Fibroblast of lung (primary cell): ENCODE results near the gene CHADL.

Source experiments
- CTCF ChIP-seq, 2 donors: IDR thresholded peaks in 1 of 2; conservative IDR thresholded peaks in 1 of 2; 1 replicate in 1 of 2; 2 replicates in 1 of 2; pipeline ENCODE4 v1.5.1; 2011 to 2012; ENCODE audit warnings: low read length in 2 of 2, control low read depth in 1 of 2, inconsistent platforms in 1 of 2, low read depth in 1 of 2, mild to moderate bottlenecking in 1 of 2
- EZH2 ChIP-seq: IDR thresholded peaks from 2 replicates; pipeline ENCODE4 v1.5.1; 2012; ENCODE audit warnings: low read length, control low read depth, mild to moderate bottlenecking; ENCODE audit errors: missing control alignments

- TF ChIP-seq CTCF (conservative IDR thresholded peaks at IDR 0.05 in 1 of 2, IDR thresholded peaks at IDR 0.05 in 1 of 2; ENCODE audit: low read depth in 1 of 2, low read length in 2 of 2): no peak
- no peak for TF ChIP-seq EZH2
Observed at GRCh38 chr22:41250127-41250526, 9.4 kb upstream of the CHADL start.
